NOMO-1 treated with DMSO at 0.1 percent for 48 hours (cell line): Measurements from ENCODE around the gene SLC7A14.

Source experiments
- DNase-seq: peaks from one replicate; lab custom pipeline; 2025; ENCODE audit not compliant: unreplicated experiment; lab: John Stamatoyannopoulos, UW

Gene SLC7A14

DNA sequence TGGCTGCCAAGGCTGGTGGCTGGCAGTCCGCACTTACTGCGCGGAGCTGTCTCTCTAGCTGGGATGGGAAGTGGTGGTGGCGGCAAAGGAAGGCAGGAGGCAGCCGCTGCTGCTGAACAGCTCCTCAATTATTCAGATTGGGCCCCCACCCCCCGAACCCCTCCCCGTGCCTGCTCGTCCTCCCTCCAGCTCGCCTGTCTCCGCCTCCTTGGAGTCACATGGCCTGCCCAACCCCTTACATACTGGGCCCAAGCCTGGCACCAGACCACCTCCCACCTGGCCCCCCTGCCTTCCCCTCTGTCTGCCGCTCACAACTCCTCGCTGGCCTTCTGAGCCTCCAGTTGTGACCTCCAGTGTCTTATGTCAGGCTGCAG lies at the start of gene SLC7A14:
Gene SLC7A14 (minus strand): TSS at position 139 of the 374 bp plus-strand sequence. CDS start 59,139 bp downstream, outside the sequence.
- no peak for DNase-seq

DNA sequence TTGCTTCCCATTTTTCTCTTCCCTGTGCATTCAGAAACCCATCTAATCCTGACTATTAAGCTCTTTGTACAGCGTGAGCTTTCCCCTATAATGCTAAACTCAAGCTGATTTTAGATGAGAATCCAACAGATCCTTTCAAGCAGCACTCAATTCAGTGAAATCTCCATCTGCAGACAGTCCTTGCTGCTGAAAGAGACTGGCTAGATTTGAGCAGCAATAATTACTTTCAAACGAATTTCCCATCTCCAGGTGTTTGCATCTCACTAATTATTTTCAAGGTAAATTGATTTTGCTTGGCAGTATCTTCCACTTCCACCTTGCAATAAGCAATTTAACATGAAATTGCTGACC lies 49.5 kb upstream of the SLC7A14 start:
- DNase-seq: no peak

DNA sequence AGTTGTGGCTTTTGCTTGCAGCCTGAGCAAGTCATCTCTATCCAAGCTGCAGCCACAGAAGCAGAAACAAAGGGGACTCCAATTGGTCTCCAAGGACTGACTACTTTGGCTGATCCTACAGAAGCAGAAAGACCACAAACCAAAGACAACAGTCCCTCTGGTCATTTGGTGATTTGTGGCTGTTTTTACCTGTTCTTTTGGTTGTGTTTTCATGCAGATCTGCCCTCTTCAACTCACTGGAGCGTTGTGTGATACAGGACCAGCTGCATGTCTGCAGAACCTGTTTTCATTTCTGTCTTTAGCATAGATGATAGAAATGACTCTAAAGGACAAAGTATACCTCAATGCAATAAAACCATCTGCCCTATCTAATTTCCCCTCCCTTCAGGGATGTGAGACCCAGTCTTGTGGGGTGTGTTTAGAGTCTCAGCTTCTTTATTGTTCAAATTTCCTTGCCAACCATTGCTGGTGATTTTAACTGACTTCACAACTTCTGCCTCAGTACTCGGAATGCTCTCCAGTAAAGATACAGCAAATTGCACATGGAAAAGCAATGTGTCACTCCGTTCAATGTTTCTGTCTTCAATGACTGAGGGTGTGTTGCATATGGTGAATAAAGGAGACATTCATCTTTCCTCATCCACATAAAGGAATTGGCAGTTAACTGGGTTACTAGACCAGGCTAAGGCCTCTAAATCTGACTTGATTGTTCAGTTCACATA lies 48.9 kb upstream of the SLC7A14 start:
- DNase-seq: no peak

DNA sequence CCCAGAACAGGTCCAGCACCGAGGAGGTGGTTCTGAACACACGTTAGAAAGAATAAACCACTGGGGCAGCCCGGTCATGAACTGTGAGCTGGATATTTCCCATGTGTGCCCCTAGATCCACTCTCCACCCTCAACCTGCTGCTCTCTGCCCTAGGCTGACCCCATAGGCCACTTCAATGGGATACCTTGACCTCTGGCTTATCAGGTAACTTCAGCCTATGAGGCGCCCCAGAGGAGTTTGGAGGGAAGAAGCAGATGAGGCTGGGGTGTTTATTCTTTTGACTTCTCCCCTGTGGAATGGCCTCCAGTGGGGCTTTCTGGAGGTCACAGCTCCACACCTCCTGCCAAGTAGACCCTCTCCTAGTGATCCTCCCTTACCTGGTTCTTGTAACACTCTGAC lies 47.7 kb upstream of the SLC7A14 start:
- no peak for DNase-seq

DNA sequence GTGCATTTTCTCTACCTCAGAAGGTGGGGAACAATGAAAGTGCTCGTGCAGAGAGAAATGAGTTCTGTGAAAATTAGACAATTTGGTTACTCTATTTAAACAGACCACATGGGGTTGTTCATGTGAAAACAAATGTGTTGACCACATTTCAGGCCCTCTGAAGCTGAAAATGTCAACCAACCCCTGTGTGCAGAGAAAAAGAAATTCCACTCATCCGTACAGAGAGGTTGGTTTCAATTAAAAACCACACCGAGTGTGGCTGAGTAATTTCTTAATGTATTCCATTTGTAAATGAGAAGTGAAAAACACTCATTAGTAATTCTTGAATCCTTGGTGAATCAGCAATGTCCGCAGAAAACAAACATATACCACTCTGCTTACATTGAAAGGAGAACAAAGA lies 46.9 kb upstream of the SLC7A14 start:
- peak; percentile 2 for DNase-seq

DNA sequence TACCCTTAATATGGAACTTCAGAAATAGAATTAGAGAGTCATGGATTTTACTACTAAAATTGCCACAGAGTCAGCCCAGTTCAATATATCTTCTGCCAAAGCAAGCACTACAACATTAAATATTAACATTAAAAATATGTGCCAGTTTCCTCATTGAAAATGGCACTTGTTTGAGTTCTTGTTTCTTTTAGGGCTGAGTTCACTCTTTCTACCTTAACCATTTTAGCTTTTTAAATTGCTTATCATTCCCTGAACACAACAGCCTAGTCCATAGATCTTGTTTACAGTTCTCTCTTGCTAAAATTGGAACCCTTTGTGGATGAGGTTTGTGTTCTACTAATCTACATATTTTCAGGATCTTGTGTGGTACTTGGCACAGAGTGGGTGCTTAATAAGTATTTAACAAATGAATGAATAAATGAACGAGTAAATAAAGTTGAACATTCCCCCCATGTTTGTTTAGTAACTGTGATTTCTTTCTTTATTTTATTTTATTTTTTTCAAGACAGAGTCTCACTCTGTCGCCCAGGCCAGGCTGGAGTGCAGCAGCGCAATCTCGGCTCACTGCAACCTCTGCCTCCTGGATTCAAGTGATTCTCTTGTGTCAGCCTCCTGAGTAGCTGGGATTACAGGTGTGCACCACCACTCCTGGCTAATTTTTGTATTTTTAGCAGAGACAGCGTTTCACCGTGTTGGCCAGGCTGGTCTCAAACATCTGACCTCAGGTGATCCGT lies 46.0 kb upstream of the SLC7A14 start:
- no peak for DNase-seq

DNA sequence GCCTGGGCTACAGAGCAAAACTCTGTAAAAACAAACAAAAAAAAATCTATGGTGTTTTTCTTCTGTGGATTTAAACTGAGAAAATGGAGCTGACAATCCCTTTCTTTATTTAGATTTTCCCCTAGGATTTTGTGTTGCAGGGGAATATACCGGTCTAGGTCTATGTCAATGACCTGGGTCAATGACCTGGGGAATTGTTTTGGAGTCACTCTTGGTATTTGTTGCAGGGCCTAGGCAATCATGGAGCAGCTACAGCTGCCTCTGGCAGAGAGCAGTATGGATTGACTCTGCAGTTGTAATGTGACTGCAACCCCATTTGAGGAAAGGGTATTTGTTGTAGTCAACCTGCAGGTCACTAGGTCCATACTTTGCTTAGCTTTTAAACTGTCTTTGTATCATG lies 37.6 kb upstream of the SLC7A14 start:
- no peak for DNase-seq

DNA sequence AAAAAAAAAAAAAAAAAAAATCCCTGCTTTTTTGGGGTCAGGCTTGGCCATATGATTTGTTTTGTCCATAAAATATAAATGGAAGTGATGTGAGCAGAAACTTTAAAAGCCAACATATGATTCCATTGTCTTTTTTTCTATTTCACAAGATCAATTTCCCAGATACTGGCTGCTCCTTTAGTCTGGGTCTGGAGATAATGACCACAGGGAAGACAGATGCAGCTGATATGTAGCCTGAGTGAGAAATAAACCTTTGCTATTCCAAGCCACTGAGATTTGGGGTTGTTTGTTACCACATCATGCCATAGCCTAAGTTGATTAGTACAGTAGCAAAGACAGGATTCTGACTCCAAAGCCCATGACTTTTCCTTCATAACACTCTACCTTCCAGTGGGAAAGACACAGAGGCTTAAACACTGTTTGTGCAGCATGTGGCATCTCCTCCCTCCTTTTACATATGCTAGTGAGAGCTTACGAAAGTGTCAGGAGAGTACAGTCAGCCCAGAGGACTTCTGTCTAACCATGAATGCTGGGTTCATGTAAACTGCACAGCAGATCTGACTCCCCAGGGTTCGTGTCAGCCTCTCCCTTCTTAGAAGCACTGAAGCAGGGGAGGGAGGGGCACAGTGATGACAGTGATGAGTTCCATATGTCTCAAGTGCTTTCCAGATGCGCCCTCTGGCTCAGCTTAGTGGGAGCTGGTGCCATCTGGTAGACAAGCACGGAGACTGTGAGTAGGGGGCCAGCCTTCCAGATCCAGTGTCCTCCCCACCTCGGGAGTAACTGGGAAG lies 36.7 kb upstream of the SLC7A14 start:
- DNase-seq: no peak

DNA sequence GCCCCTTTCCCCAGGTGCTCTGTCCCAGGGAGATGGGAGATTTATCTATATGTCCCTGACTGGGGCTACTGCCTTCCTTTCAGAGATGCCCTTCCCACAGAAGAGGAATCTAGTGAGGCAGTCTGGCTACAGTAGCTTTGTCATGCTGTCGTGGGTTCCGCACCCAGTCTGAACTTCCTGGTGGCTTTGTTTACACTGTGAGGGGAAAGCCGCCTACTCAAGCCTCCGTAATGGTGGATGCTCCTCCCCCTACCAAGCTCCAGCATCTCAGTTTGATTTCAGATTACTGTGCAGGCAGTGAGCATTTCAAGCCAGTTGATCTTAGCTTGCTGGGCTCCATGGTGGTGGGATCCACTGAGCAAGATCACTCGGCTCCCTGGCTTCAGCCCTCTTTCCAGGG lies 35.4 kb upstream of the SLC7A14 start:
- DNase-seq: no peak

DNA sequence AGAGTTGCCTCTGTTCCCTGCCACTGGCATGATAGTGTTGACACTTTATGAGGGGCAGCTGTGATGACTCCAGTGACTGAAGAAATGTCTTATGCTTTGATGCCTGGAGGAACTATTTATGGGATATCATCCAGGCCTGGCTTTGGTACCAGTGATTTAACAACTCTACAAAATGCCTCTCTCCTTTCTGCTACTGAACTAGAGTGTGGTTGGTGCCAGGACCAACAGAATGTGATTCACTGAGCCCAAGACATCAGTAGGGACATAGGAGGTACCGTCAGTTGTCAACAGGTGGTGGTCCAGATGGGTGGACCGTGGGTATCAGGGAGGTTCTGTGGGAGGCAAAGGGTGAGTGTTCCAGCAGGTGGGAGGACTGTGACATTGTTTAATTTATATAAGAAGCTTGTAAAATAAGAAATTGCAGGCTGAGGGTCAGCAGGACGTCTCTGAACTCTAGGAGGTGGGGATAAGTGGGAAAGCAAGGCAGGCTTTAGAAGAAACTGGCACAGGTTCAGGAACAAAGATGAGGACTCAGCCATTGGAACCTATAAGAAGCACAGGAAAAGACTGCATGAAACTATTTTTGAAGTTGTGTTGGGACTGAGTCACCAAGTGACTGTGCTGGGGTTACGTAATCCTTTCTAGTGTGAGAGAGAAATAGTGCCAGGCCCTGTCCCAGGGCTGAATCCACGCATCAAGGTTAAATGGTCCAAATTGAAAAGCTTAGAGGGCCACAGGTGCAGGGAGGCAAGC lies 28.5 kb upstream of the SLC7A14 start:
- DNase-seq: peak; percentile 75

DNA sequence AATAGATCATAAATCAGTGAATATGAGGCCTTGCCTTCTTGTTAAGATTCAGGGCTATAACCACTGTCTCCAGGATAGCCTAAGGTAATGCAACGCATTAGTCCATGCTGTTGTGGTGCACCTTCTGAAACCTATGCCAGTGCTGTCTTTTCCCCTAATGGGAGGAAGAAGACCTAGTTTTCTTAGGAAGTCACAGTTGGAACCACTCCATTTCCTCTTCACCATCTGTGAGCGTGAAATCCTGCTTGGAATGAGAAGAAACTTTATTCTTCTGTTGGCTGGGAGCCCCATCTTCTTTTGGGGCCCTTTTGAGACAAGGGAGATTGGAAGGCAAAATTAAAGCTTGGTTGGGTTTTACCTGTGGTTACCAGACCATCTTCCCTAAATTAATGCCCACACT lies 25.9 kb upstream of the SLC7A14 start:
- DNase-seq: no peak

DNA sequence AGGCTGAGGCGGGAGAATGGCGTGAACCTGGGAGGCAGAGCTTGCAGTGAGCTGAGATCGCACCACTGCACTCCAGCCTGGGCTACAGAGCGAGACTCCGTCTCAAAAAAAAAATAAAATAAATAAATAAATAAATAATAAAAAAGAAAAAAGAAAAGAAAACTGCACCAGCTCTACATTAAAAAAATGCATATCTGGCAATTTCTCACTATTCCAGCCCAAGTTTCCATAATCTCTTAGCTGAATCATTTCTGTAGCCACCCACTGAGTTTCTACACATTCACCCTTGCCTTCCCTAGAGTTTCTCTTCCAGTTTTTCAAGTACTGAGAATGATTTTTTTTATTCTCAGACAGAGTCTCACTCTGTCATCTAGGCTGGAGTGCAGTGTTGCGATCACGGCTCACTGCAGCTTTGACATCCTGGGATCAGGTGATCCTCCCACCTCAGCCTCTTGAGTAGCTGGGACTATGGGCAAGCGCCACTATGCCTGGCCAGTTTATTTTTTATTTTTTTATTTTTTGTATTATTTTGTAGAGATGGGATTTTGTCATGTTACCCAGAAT lies 24.5 kb upstream of the SLC7A14 start:
- DNase-seq: no peak

DNA sequence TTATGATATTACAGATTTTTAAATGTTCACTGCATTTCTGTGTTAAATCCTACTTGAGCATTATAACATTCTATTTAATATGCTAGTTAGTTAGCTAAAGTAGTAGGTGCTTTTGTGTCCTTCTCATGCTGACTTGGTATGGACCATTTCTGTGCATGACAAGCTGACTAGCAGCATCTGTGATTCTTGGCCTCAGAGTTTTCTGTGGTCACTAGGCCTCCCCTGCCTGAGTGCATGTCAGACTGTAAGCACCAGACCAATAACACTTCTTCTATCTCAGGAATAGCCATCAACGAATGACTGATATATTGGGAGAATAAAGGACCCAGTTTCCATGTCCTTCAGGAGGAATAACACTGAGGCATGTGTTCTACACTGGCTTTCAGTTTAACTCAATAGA lies 22.6 kb upstream of the SLC7A14 start:
- DNase-seq: no peak

DNA sequence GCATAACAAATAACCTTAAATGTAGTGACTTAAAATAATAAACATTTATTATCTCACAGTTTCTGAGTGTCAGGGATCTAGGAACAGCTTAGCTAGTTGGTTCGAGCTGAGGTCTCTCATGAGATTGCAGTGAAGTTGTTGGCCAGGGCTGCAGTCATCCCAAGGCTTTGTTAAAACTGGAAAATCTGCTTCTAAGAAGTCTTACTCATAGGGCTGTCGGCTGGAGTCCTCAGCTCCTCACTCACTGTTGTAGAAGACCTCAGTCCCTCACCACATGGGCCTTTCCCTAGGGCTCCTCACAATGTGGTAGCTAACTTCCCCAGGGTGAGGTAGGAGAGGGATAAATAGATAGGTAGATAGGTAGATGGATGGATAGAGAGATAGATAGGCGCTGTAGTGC lies 20.8 kb upstream of the SLC7A14 start:
- no peak for DNase-seq

DNA sequence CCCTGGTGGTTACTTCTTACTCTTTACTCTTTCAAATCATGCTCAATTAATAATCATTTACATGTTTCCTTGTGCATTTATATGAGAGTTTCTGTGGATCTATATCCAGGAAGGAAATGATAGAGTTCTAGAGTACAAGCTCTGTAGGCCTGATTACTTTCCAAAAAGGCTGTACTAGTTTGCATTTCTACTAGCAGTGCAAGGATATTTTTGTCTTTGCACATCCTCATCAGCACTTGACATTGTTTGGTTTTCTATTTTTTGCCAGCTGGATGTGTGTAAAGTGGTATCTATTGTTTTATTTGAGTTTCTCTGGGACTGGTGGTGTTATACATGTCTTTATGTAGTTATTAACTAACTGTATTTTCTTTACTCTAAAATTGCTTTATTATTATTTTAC lies 19.6 kb upstream of the SLC7A14 start:
- no peak for DNase-seq

DNA sequence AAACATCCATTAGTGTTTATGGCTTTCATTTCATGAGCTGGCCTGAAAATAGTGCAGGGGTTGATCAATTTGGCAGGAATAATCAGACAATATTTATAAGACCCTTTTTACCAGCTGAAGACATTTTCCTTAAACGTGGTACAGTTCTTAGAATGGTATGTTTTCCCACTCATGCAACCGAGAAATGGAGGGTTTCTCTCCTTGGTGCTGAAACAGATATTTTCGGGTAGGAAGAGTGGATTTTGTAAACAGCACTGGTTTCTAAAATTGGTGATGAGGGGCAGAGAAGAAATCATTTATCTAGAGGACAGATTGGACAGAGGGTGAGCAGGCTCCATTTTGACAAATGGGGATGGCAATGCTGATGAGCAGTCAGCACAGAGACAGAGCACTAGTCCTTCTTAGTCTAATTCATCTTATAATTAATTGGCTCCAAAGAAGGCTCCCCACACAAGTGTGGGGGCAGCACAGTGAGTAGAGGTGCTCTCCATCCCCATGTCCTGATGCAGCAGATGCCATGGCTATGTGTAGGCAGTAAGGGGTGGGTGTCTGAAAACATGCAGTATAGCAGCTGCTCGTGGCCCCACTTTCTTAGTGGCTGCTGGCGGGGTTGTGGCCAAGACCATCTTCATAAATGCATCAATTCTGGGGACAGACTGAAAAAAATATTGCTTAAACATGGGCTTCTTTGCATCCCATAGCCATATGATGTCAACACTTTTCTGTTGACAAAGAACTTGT lies 18.1 kb upstream of the SLC7A14 start:
- no peak for DNase-seq

DNA sequence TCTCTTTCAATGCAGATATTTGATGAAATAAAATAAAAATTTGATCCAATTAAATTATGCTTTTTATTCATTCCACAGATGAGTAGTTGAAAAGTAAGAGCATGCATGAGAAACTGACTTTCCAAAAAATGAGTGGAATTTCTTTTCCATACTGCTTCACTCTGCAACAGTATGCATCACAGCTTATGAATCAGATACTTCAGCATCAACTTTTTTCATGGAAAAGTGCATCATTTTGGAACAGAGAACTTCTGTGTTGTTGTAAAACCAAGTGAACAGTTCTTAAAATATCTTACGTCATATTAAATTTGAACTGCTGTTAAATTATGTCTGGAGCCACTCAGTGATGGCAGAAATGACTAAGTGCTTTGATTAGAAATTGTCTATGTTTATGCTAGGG lies 16.7 kb upstream of the SLC7A14 start:
- no peak for DNase-seq

DNA sequence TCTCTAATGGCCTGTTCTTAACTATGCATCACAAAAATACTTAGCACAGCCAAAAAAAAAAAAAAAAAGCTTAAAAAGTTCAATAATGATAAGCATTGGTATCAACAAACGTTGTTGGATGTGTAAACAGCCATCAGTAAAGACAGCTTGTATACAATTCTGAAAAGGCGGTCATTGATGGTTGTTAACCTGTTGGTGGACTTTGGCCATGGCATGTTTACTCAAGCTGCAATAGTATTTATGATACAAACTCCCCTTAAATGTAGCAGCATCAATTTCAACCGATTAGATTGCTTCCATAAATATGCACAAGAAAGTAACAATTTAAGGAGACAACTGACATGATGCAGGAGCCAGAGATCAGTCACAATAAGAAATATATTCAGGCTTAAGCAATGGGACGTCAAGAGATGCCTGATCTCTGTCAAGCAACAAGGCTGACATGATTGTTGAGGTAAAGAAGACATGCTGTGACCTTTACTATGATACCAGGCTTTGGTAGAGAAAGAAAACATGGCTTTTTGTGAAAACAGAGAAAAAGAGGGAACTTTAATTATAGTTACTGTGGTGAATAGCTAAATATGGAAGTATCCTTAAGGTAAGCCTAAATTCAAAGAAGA lies 14.2 kb upstream of the SLC7A14 start:
- no peak for DNase-seq

DNA sequence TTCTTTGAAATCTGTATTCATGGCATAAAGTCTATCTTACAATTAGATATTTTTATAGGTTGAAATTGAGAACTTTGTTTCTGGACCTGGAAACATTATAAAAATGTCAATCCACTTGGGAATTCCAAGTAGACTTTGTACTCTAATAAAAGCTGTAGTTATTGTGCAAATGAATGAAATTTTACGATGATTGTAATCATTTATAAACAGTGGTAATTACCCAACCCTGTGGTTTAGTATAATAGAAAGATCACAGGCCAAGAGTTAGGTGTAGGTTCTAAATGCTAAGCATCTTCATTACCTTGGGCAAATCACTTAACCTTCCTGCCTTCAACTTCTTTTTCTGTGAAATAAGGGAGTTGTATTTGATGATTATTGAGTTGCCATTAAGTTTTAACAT lies 13.2 kb upstream of the SLC7A14 start:
- DNase-seq: no peak

DNA sequence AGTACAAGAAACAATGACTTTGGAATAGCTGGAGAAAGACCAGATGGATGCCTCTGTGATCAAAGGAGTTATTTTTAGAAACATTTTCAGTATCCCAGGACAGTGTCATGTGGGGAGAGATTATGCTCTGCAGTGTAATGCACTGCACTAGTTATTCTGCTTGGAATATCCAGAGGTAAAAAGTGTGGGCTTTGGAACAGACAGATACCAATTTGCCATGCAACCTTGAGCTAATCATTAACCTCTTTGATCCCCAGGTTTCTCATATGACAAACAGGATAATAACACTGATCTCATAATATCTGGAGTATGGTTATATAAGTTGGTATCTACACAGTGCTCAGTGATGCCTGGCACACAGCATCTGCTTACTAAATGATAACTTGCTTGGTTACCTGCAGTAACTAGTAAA lies 12.2 kb upstream of the SLC7A14 start:
- DNase-seq: no peak
